ENCODE measurements around the gene KCNMA1.

Gene KCNMA1

GRCh38 chr10:77564731-77565589, 72.6 kb downstream of the KCNMA1 start:
- no peak overlapping the region for H3K4me3 ChIP-seq (ENCODE audit: low read length)
- TF ChIP-seq ZNF274 (IDR thresholded peaks at IDR 0.05; ENCODE audit: low read depth, low read length) = no peak

DNA sequence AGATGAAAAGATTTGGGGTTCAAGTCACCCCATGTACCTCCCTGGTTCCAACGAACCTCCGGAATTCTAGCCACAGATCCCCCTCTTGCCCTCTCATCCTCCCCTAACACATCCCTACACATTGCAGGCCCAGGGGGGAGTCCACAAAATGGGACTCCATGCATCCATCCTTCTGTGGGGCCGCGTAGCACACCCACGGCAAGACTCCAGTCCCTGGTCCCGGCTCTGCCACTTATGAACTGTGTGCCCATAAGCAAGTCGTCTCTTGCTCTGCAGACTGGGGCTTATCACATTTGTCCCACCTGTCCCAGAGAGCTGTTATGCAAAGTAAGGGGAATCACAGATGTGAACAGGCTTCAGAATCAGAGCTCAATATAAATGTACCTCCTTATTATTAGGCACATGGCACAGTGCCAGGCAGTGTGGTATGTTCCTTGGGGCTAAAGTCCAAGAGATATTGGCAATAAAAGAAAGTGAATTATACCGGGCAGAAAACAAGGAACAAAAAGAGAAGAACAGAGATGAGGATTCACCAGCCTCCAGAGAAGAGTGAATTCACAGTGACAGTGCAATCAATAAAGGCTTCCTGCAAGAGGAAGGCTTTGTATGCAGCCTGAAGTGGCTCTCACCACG, 73.9 kb downstream of the KCNMA1 start:
- no peak for TF ChIP-seq ZNF274 (IDR thresholded peaks at IDR 0.05; ENCODE audit: low read depth, low read length)
- H3K4me3 ChIP-seq (ENCODE audit: low read length) = no peak overlapping the region

DNA sequence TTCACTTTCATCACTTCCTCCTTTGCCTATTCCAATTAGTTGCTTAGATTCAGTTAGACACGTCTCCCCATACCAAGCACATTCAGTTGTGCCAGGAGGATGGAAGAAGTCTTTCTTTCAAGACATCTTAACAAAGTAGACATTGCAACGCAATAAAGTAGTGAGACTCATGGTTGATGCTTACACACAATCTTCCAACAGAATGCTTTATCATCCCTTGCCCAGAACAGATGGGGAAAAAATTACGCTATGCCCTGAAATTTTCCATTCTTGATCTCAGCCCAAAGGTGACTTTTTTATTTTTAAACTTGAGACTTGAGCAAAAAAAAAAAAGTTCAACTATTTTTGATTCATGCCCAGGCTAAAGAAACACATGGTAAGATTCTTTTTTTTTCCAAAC, 74.9 kb downstream of the KCNMA1 start:
- H3K4me3 ChIP-seq (ENCODE audit: low read length) = no peak overlapping the region
- TF ChIP-seq ZNF274 (IDR thresholded peaks at IDR 0.05; ENCODE audit: low read depth, low read length) = no peak

DNA sequence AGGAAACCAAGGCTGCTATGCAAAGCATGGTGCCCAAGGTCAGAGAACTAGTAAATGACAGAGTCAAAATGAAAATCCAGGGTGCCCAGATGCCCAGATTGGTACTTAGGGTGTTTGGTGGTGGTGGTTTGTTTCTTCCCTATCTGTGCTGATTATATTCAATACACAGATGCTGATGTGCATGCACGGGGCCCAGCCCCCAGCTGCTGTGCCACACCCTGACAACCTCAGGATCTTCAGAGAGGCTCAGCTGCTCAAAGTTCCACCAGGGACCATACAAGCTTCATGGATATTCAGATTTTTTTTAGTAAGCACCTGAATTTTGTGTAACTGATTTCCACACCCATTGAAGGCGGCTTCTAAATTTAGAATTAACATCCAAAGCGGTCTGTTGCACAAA, 75.6 kb downstream of the KCNMA1 start:
- TF ChIP-seq ZNF274 (IDR thresholded peaks at IDR 0.05; ENCODE audit: low read depth, low read length) = no peak
- H3K4me3 ChIP-seq (ENCODE audit: low read length) = no peak overlapping the region

DNA sequence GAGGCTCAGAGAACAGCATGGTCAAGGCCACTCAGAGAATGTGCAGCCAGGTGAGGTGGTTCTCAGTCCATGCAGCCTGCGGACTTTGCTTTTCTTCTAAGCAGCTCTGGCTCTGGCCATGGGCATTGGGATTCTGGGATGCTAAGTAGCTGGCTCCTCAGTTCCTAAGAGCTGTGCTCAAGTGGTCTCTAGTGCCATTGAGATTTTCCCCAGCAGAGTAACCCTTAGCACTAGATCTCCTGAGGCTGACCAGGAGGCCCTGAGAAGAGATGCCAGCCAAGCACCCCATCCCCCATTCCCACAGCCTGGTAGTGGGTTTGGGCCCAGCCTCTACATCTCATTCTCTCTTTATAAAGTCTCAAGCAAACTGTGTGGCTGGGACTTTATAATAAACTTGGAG, 77.1 kb downstream of the KCNMA1 start:
- no peak for TF ChIP-seq ZNF274 (IDR thresholded peaks at IDR 0.05; ENCODE audit: low read depth, low read length)
- H3K4me3 ChIP-seq (ENCODE audit: low read length) = no peak overlapping the region

GRCh38 chr10:77560052-77560451, 77.6 kb downstream of the KCNMA1 start:
- no peak overlapping the region for H3K4me3 ChIP-seq (ENCODE audit: low read length)

GRCh38 chr10:77556990-77557601, 80.5 kb downstream of the KCNMA1 start:
- no peak for TF ChIP-seq ZNF274 (IDR thresholded peaks at IDR 0.05; ENCODE audit: low read depth, low read length)
- no peak overlapping the region for H3K4me3 ChIP-seq (ENCODE audit: low read length)

More at GRCh38 chr10:77560052-77560451, 77.6 kb downstream of the KCNMA1 start:
- no peak for TF ChIP-seq ZNF274 (IDR thresholded peaks at IDR 0.05; ENCODE audit: low read depth, low read length)

DNA sequence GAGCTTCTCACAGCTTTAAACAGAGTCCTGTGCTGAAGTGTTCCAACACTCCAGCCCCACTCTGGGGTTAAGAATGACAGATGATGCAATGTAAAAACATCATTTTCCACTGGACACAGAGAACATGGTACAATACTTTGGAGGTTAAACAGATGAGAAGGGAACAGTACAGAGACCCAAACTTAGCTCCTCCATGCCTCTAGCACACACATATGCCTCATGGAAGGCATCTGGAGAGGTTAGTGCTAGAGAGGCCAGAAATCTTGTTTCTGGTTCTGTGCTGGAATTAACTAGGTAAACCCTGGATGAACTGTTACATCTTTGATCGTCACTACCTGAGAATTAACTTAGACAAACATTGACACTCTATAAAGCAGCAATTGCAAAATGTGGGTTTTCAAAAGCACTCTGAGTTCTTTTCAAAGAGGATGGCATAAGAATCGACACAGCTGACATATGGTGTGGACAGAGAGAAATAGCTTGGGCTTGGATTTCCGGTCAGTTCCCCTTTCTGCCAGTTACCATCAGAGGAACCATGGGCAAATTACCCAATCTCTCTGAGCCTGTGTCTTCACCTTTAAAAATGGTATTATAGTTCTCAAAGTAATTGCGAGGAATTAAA, 81.9 kb downstream of the KCNMA1 start:
- H3K4me3 ChIP-seq (ENCODE audit: low read length) = no peak overlapping the region
- TF ChIP-seq ZNF274 (IDR thresholded peaks at IDR 0.05; ENCODE audit: low read depth, low read length) = no peak

DNA sequence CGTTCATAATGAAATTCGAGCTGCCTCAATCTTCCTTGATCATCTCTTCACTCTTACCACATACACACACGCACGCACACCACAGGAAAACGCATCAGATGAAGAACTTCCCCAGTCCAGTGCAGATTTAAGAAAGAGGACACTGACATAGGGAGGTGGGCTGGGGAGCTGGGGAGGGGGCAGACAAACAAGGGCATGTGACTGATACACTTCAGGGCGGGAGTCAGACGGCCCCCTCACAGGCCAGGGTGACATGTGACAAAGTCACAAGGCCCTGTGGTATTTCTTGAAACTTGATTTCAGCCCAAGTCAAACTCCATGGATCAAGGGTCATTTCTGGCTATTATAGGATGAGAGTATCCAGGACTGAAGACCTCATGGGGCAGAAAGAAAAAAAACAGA, 82.6 kb downstream of the KCNMA1 start:
- H3K4me3 ChIP-seq (ENCODE audit: low read length) = no peak overlapping the region
- TF ChIP-seq ZNF274 (IDR thresholded peaks at IDR 0.05; ENCODE audit: low read depth, low read length) = no peak

GRCh38 chr10:77553966-77554365, 83.6 kb downstream of the KCNMA1 start:
- no peak for TF ChIP-seq ZNF274 (IDR thresholded peaks at IDR 0.05; ENCODE audit: low read depth, low read length)
- H3K4me3 ChIP-seq (ENCODE audit: low read length) = no peak overlapping the region

GRCh38 chr10:77553311-77553710, 84.3 kb downstream of the KCNMA1 start:
- H3K4me3 ChIP-seq (ENCODE audit: low read length) = no peak overlapping the region
- no peak for TF ChIP-seq ZNF274 (IDR thresholded peaks at IDR 0.05; ENCODE audit: low read depth, low read length)

DNA sequence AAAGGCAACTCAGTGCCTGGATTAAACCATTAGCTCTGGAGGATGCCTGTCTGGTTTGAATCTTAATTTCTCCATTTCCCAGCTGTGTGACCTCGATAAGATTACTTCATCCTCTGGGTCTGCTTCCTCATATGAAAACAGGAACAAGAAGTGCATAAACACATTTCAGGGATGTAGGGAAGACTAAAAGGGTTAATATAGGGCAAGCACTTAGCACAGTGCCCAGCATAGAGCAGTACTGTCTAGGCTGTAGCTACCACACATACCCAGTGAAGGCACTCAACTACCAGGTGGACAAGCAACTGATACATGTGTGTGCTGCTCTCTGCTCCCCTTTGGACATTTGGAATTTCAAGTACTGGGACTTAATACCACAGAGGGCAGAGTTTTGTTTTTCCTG, 85.4 kb downstream of the KCNMA1 start:
- no peak overlapping the region for H3K4me3 ChIP-seq (ENCODE audit: low read length)
- TF ChIP-seq ZNF274 (IDR thresholded peaks at IDR 0.05; ENCODE audit: low read depth, low read length) = no peak

- no peak for TF ChIP-seq ZNF274 (IDR thresholded peaks at IDR 0.05; ENCODE audit: low read depth, low read length)
- H3K4me3 ChIP-seq (ENCODE audit: low read length) = no peak overlapping the region
Measured at GRCh38 chr10:77550378-77550777, 87.2 kb downstream of the KCNMA1 start.

DNA sequence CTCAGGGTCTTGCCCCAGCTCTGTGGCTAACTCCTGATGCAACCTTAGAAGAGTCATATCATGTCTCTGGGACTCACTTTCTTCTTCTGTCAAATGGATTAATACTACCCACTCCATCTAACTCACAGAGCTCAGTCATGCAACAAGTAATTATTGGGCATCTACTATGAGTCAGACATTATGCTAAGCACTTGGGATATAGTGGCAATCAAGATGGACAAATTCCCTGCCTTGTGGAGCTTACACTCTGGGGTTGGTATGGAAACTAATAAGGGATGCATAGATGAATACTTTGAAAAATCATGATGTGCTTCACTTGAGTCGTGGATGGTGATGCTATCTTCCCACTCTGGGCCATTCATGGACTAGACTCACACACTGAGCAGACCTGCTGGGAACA, 88.9 kb downstream of the KCNMA1 start:
- no peak for TF ChIP-seq ZNF274 (IDR thresholded peaks at IDR 0.05; ENCODE audit: low read depth, low read length)
- H3K4me3 ChIP-seq (ENCODE audit: low read length) = no peak overlapping the region
